Stimulated activated CD4-positive, alpha-beta T cell treated with anti-CD3 and anti-CD28 coated beads, Interleukin-15, amount 100 ng/mL, for 1 hour (primary cell): ENCODE data around the gene CDHR1.
"Not testable (repeated sequence)": the region's sequence is repeated elsewhere in the genome, so short reads cannot be mapped to it uniquely, and the experiment has no call there.

ENCODE experiments used
- DNase-seq, 2 donors: peaks; one replicate each; pipeline ENCODE4 v3.0.0-alpha.2; 2020; ENCODE audit warnings: low read depth in 1 of 2, low spot score in 1 of 2

The CDHR1 gene

GRCh38 chr10:84194424-84195043, at the start of gene CDHR1:
Gene CDHR1 (plus strand): TSS chr10:84194537. CDS start chr10:84194761, 224 bp downstream.
- DNase-seq: peak in 1 of 2 donors; percentile 28

GRCh38 chr10:84147347-84147746, 47.0 kb upstream of the CDHR1 start:
- no peak for DNase-seq

GRCh38 chr10:84148006-84148597, 46.2 kb upstream of the CDHR1 start:
- not testable (repeated sequence) for DNase-seq

GRCh38 chr10:84149854-84150253, 44.5 kb upstream of the CDHR1 start:
- DNase-seq: no peak

GRCh38 chr10:84152769-84153168, 41.6 kb upstream of the CDHR1 start:
- DNase-seq: no peak

- no peak for DNase-seq
Measured at GRCh38 chr10:84155521-84155920, 38.8 kb upstream of the CDHR1 start.

- DNase-seq: no peak
Measured at GRCh38 chr10:84156009-84156408, 38.3 kb upstream of the CDHR1 start.

GRCh38 chr10:84156768-84157167, 37.6 kb upstream of the CDHR1 start:
- DNase-seq: no peak

- no peak for DNase-seq
Measured at GRCh38 chr10:84158061-84158460, 36.3 kb upstream of the CDHR1 start.

GRCh38 chr10:84158550-84158949, 35.8 kb upstream of the CDHR1 start:
- DNase-seq: no peak

- no peak for DNase-seq
Measured at GRCh38 chr10:84159076-84159685, 35.2 kb upstream of the CDHR1 start.

- no peak for DNase-seq
Measured at GRCh38 chr10:84160663-84161362, 33.5 kb upstream of the CDHR1 start.

GRCh38 chr10:84163996-84164395, 30.3 kb upstream of the CDHR1 start:
- no peak for DNase-seq

- no peak for DNase-seq
Measured at GRCh38 chr10:84164442-84164841, 29.9 kb upstream of the CDHR1 start.

GRCh38 chr10:84166620-84167288, 27.6 kb upstream of the CDHR1 start:
- no peak for DNase-seq

GRCh38 chr10:84167289-84167653, 27.1 kb upstream of the CDHR1 start:
- not testable (repeated sequence) for DNase-seq

GRCh38 chr10:84168382-84168781, 26.0 kb upstream of the CDHR1 start:
- DNase-seq: not testable (repeated sequence)

- DNase-seq: not testable (repeated sequence)
Measured at GRCh38 chr10:84171237-84171636, 23.1 kb upstream of the CDHR1 start.

GRCh38 chr10:84171700-84172466, 22.5 kb upstream of the CDHR1 start:
- DNase-seq: not testable (repeated sequence)

GRCh38 chr10:84172467-84173356, 21.6 kb upstream of the CDHR1 start:
- DNase-seq: no peak
